Measurements from ENCODE around the gene FBXL7. TPM values are rescaled to one million over a fixed set of nuclear protein-coding genes. Genes with fewer than 3 reads are reported as not detected.

The FBXL7 gene
- polyA plus RNA-seq, 3 donors: not detected

DNA sequence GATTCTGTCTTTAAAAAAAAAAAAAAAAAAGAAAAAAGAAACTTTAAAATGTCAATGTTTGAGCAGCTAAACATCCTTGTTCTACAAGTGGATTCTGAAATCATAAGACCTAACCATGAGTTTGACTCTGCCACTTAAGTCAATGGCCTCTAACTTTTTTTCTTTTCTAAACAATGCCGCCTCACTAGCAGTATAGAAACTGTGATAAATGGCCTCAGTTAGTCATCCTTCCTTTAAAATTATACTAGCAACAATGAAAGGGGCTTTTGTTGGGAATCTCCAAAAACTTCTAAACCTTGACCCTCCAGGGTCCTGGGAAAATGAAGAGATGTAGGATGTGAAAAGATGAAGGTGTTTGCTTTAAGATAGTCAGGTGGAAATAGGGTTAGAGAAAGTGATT lies 71.1 kb downstream of the FBXL7 start:
- no peaks in the 10 kb centered on the region for H3K79me2 ChIP-seq (ENCODE audit: insufficient read depth, low read length)
- WGBS (ENCODE audit: insufficient coverage): no CpG with 5 or more reads among the region's 1 CpG
- no peak overlapping the region for H3K27ac Mint-ChIP-seq
- TF ChIP-seq, protein P1, sequence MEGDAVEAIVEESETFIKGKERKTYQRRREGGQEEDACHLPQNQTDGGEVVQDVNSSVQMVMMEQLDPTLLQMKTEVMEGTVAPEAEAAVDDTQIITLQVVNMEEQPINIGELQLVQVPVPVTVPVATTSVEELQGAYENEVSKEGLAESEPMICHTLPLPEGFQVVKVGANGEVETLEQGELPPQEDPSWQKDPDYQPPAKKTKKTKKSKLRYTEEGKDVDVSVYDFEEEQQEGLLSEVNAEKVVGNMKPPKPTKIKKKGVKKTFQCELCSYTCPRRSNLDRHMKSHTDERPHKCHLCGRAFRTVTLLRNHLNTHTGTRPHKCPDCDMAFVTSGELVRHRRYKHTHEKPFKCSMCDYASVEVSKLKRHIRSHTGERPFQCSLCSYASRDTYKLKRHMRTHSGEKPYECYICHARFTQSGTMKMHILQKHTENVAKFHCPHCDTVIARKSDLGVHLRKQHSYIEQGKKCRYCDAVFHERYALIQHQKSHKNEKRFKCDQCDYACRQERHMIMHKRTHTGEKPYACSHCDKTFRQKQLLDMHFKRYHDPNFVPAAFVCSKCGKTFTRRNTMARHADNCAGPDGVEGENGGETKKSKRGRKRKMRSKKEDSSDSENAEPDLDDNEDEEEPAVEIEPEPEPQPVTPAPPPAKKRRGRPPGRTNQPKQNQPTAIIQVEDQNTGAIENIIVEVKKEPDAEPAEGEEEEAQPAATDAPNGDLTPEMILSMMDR (IDR thresholded peaks at IDR 0.05): no peak
- H4K20me1 ChIP-seq (ENCODE audit: insufficient read depth, low read length): no peaks in the 10 kb centered on the region
- H3K27me3 Mint-ChIP-seq (ENCODE audit: low read depth in 3 of 3): no peaks in the 10 kb centered on the region
- H3K4me2 ChIP-seq (replicated peaks; ENCODE audit: extremely low read depth, low read length, poor library complexity, severe bottlenecking): no peak overlapping the region
- no peaks in the 10 kb centered on the region for H3K4me1 ChIP-seq (ENCODE audit: control insufficient read depth in 1 of 2, insufficient read depth in 2 of 2, low read length in 2 of 2)
- H3K27me3 ChIP-seq (ENCODE audit: control insufficient read depth in 2 of 2, insufficient read depth in 2 of 2, low read length in 2 of 2): no peaks in the 10 kb centered on the region
- H3K4me3 Mint-ChIP-seq: no peak overlapping the region
- no peaks in the 10 kb centered on the region for H3K36me3 ChIP-seq (replicated peaks in 1 of 2; ENCODE audit: control insufficient read depth in 1 of 2, insufficient read depth in 2 of 2, low read length in 2 of 2)
- no peaks in the 10 kb centered on the region for H3K36me3 Mint-ChIP-seq
- no peak overlapping the region for H3K4me3 ChIP-seq (replicated peaks in 1 of 3; ENCODE audit: low read depth in 2 of 3, low read length in 3 of 3)
- peaks cover 0 to 4% of the 10 kb centered on the region in 2 donors for H3K9me3 ChIP-seq (replicated peaks in 1 of 2; ENCODE audit: control insufficient read depth in 1 of 2, insufficient read depth in 1 of 2, low read length in 2 of 2)
- no peaks in the 10 kb centered on the region for H3K4me1 Mint-ChIP-seq
- intact Hi-C loops (cut with micrococcal nuclease): no loop called here
- no peak overlapping the region for H2AFZ ChIP-seq (ENCODE audit: insufficient read depth, low read depth, low read length, poor library complexity, severe bottlenecking)
- H3K9me3 Mint-ChIP-seq: peaks cover 0 to 10% (median 6%) of the 10 kb centered on the region in 7 donors
- no peak overlapping the region for H3K9ac ChIP-seq (ENCODE audit: insufficient read depth, low read length, poor library complexity, severe bottlenecking)
- H3K27ac ChIP-seq (ENCODE audit: low read depth in 1 of 2, low read length in 2 of 2): no peak overlapping the region
- DNase-seq: no peak

DNA sequence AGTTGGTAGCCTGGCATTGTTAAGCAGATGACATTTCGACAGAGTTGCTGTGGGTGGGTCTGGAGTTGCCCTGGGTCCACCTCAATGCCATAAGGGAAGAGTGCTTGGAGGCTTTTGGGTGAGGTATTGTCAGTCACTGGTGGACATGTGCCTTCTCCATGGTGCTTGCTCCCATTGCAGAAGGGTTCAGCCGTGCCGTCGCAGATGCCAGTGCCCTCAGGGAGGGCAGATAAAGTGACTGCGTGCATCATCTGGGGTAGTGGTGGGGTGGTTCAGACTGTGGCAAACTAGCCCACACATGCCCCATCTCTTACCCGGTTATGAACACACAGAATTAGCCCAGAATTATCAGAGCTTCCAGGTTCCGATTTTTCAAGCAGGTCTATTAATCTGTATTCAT lies 71.6 kb downstream of the FBXL7 start:
- Histone ChIP-seq H3K79me2 (ENCODE audit: insufficient read depth, low read length) (no peaks in the 10 kb centered on the region), H4K20me1 (ENCODE audit: insufficient read depth, low read length) (no peaks in the 10 kb centered on the region), H3K4me1 (ENCODE audit: control insufficient read depth in 1 of 2, insufficient read depth in 2 of 2, low read length in 2 of 2) (no peaks in the 10 kb centered on the region), H3K4me3 (replicated peaks in 1 of 3; ENCODE audit: low read depth in 2 of 3, low read length in 3 of 3) (no peak overlapping the region), H2AFZ (ENCODE audit: insufficient read depth, low read depth, low read length, poor library complexity, severe bottlenecking) (no peak overlapping the region), H3K4me2 (replicated peaks; ENCODE audit: extremely low read depth, low read length, poor library complexity, severe bottlenecking) (no peak overlapping the region), H3K9ac (ENCODE audit: insufficient read depth, low read length, poor library complexity, severe bottlenecking) (no peak overlapping the region), H3K9me3 (replicated peaks in 1 of 2; ENCODE audit: control insufficient read depth in 1 of 2, insufficient read depth in 1 of 2, low read length in 2 of 2) (peaks cover 0 to 4% of the 10 kb centered on the region in 2 donors), H3K36me3 (replicated peaks in 1 of 2; ENCODE audit: control insufficient read depth in 1 of 2, insufficient read depth in 2 of 2, low read length in 2 of 2) (no peaks in the 10 kb centered on the region), H3K27me3 (ENCODE audit: control insufficient read depth in 2 of 2, insufficient read depth in 2 of 2, low read length in 2 of 2) (no peaks in the 10 kb centered on the region), H3K27ac (ENCODE audit: low read depth in 1 of 2, low read length in 2 of 2) (no peak overlapping the region)
- intact Hi-C loops (cut with micrococcal nuclease): no loop called here
- Mint-ChIP-seq H3K27me3 (ENCODE audit: low read depth in 3 of 3) (no peaks in the 10 kb centered on the region), H3K9me3 (peaks cover 0 to 10% (median 6%) of the 10 kb centered on the region in 7 donors), H3K27ac (no peak overlapping the region), H3K4me1 (no peaks in the 10 kb centered on the region), H3K36me3 (no peaks in the 10 kb centered on the region), H3K4me3 (no peak overlapping the region)
- TF ChIP-seq, protein P1 (IDR thresholded peaks at IDR 0.05): no peak
- no peak for DNase-seq
- 71% methylated on average over 1 of the region's 7 CpGs for WGBS (ENCODE audit: insufficient coverage)

Data from CD14-positive monocyte (primary cell).